ENCODE measurements around the gene CLMN. TPM values are rescaled to one million over a fixed set of nuclear protein-coding genes. Genes with fewer than 3 reads are reported as not detected.

CLMN gene
- polyA plus RNA-seq, 1 donor, result 18.7 TPM

GRCh38 chr14:95233702-95234241, 85.9 kb downstream of the CLMN start:
- H3K36me3 ChIP-seq (ENCODE audit: control insufficient read depth, insufficient read depth, low read length), result no peaks in the 10 kb centered on the region
- no peak overlapping the region for H3K4me3 ChIP-seq (ENCODE audit: low read length)
- no CpG with 5 or more reads among the region's 9 CpGs for WGBS (ENCODE audit: insufficient coverage, low lambda C conversion rate)
- H3K4me1 ChIP-seq (ENCODE audit: control insufficient read depth, insufficient read depth, low read length), result peaks cover 35% of the 10 kb centered on the region
- no peaks in the 10 kb centered on the region for H3K27me3 ChIP-seq (ENCODE audit: control insufficient read depth, insufficient read depth, low read length)
- DNase-seq, result no peak
- H3K27ac ChIP-seq (ENCODE audit: low read length), result no peak overlapping the region
- H3K9me3 ChIP-seq (ENCODE audit: control insufficient read depth, low read depth, low read length), result no peaks in the 10 kb centered on the region

GRCh38 chr14:95232894-95233584, 86.7 kb downstream of the CLMN start:
- Histone ChIP-seq H3K27ac (ENCODE audit: low read length) (no peak overlapping the region), H3K27me3 (ENCODE audit: control insufficient read depth, insufficient read depth, low read length) (no peaks in the 10 kb centered on the region), H3K9me3 (ENCODE audit: control insufficient read depth, low read depth, low read length) (no peaks in the 10 kb centered on the region), H3K36me3 (ENCODE audit: control insufficient read depth, insufficient read depth, low read length) (peaks cover 3% of the 10 kb centered on the region), H3K4me1 (ENCODE audit: control insufficient read depth, insufficient read depth, low read length) (peaks cover 32% of the 10 kb centered on the region), H3K4me3 (ENCODE audit: low read length) (no peak overlapping the region)
- no CpG with 5 or more reads among the region's 3 CpGs for WGBS (ENCODE audit: insufficient coverage, low lambda C conversion rate)
- DNase-seq, result no peak

- H3K9me3 ChIP-seq (ENCODE audit: control insufficient read depth, low read depth, low read length), result no peaks in the 10 kb centered on the region
- no peak overlapping the region for H3K4me3 ChIP-seq (ENCODE audit: low read length)
- WGBS (ENCODE audit: insufficient coverage, low lambda C conversion rate), result 64% methylated on average over 3 of the region's 12 CpGs
- peaks cover 4% of the 10 kb centered on the region for H3K36me3 ChIP-seq (ENCODE audit: control insufficient read depth, insufficient read depth, low read length)
- no peak for DNase-seq
- peaks cover 23% of the 10 kb centered on the region for H3K4me1 ChIP-seq (ENCODE audit: control insufficient read depth, insufficient read depth, low read length)
- no peak overlapping the region for H3K27ac ChIP-seq (ENCODE audit: low read length)
- no peaks in the 10 kb centered on the region for H3K27me3 ChIP-seq (ENCODE audit: control insufficient read depth, insufficient read depth, low read length)
These were observed 87.6 kb downstream of the CLMN start for GRCh38 chr14:95231966-95232633.

GRCh38 chr14:95229749-95230148, 90.0 kb downstream of the CLMN start:
- Histone ChIP-seq H3K36me3 (ENCODE audit: control insufficient read depth, insufficient read depth, low read length) (peaks cover 4% of the 10 kb centered on the region), H3K4me3 (ENCODE audit: low read length) (no peak overlapping the region), H3K27ac (ENCODE audit: low read length) (no peak overlapping the region), H3K4me1 (ENCODE audit: control insufficient read depth, insufficient read depth, low read length) (peaks cover 16% of the 10 kb centered on the region), H3K27me3 (ENCODE audit: control insufficient read depth, insufficient read depth, low read length) (no peaks in the 10 kb centered on the region), H3K9me3 (ENCODE audit: control insufficient read depth, low read depth, low read length) (no peaks in the 10 kb centered on the region)
- no CpG with 5 or more reads among the region's 6 CpGs for WGBS (ENCODE audit: insufficient coverage, low lambda C conversion rate)
- no peak for DNase-seq

GRCh38 chr14:95228240-95228639, 91.5 kb downstream of the CLMN start:
- Histone ChIP-seq H3K27ac (ENCODE audit: low read length) (no peak overlapping the region), H3K27me3 (ENCODE audit: control insufficient read depth, insufficient read depth, low read length) (no peaks in the 10 kb centered on the region), H3K9me3 (ENCODE audit: control insufficient read depth, low read depth, low read length) (no peaks in the 10 kb centered on the region), H3K4me3 (ENCODE audit: low read length) (no peak overlapping the region), H3K4me1 (ENCODE audit: control insufficient read depth, insufficient read depth, low read length) (peaks cover 7% of the 10 kb centered on the region), H3K36me3 (ENCODE audit: control insufficient read depth, insufficient read depth, low read length) (peaks cover 4% of the 10 kb centered on the region)
- WGBS (ENCODE audit: insufficient coverage, low lambda C conversion rate), result 100% methylated on average over 1 of the region's 7 CpGs
- DNase-seq, result no peak

GRCh38 chr14:95227279-95227860, 92.3 kb downstream of the CLMN start:
- no peaks in the 10 kb centered on the region for H3K9me3 ChIP-seq (ENCODE audit: control insufficient read depth, low read depth, low read length)
- no peaks in the 10 kb centered on the region for H3K27me3 ChIP-seq (ENCODE audit: control insufficient read depth, insufficient read depth, low read length)
- no peak overlapping the region for H3K4me3 ChIP-seq (ENCODE audit: low read length)
- peaks cover 6% of the 10 kb centered on the region for H3K4me1 ChIP-seq (ENCODE audit: control insufficient read depth, insufficient read depth, low read length)
- H3K27ac ChIP-seq (ENCODE audit: low read length), result no peak overlapping the region
- DNase-seq, result peak in 1 of 2 donors; percentile 30
- peaks cover 8% of the 10 kb centered on the region for H3K36me3 ChIP-seq (ENCODE audit: control insufficient read depth, insufficient read depth, low read length)
- WGBS (ENCODE audit: insufficient coverage, low lambda C conversion rate), result 46% methylated on average over 2 of the region's 19 CpGs

- no peak for DNase-seq
- Histone ChIP-seq H3K36me3 (ENCODE audit: control insufficient read depth, insufficient read depth, low read length) (peaks cover 11% of the 10 kb centered on the region), H3K4me1 (ENCODE audit: control insufficient read depth, insufficient read depth, low read length) (peaks cover under 1% of the 10 kb centered on the region), H3K27me3 (ENCODE audit: control insufficient read depth, insufficient read depth, low read length) (no peaks in the 10 kb centered on the region), H3K9me3 (ENCODE audit: control insufficient read depth, low read depth, low read length) (no peaks in the 10 kb centered on the region), H3K27ac (ENCODE audit: low read length) (no peak overlapping the region), H3K4me3 (ENCODE audit: low read length) (no peak overlapping the region)
- WGBS (ENCODE audit: insufficient coverage, low lambda C conversion rate), result no CpG with 5 or more reads among the region's 8 CpGs
These were observed 92.9 kb downstream of the CLMN start for GRCh38 chr14:95226801-95227200.

GRCh38 chr14:95225251-95225887, 94.3 kb downstream of the CLMN start:
- Histone ChIP-seq H3K9me3 (ENCODE audit: control insufficient read depth, low read depth, low read length) (no peaks in the 10 kb centered on the region), H3K27ac (ENCODE audit: low read length) (no peak overlapping the region), H3K4me3 (ENCODE audit: low read length) (no peak overlapping the region), H3K36me3 (ENCODE audit: control insufficient read depth, insufficient read depth, low read length) (peaks cover 20% of the 10 kb centered on the region), H3K27me3 (ENCODE audit: control insufficient read depth, insufficient read depth, low read length) (no peaks in the 10 kb centered on the region), H3K4me1 (ENCODE audit: control insufficient read depth, insufficient read depth, low read length) (no peaks in the 10 kb centered on the region)
- DNase-seq, result peak; percentile 23 to 54
- WGBS (ENCODE audit: insufficient coverage, low lambda C conversion rate), result no CpG with 5 or more reads among the region's 7 CpGs

GRCh38 chr14:95222870-95223398, 96.8 kb downstream of the CLMN start:
- H3K4me3 ChIP-seq (ENCODE audit: low read length), result no peak overlapping the region
- no peaks in the 10 kb centered on the region for H3K4me1 ChIP-seq (ENCODE audit: control insufficient read depth, insufficient read depth, low read length)
- H3K9me3 ChIP-seq (ENCODE audit: control insufficient read depth, low read depth, low read length), result no peaks in the 10 kb centered on the region
- WGBS (ENCODE audit: insufficient coverage, low lambda C conversion rate), result no CpG with 5 or more reads among the region's 3 CpGs
- H3K27me3 ChIP-seq (ENCODE audit: control insufficient read depth, insufficient read depth, low read length), result no peaks in the 10 kb centered on the region
- H3K27ac ChIP-seq (ENCODE audit: low read length), result no peak overlapping the region
- peaks cover 24% of the 10 kb centered on the region for H3K36me3 ChIP-seq (ENCODE audit: control insufficient read depth, insufficient read depth, low read length)
- no peak for DNase-seq

GRCh38 chr14:95222151-95222631, 97.5 kb downstream of the CLMN start:
- Histone ChIP-seq H3K9me3 (ENCODE audit: control insufficient read depth, low read depth, low read length) (no peaks in the 10 kb centered on the region), H3K4me1 (ENCODE audit: control insufficient read depth, insufficient read depth, low read length) (no peaks in the 10 kb centered on the region), H3K27ac (ENCODE audit: low read length) (no peak overlapping the region), H3K27me3 (ENCODE audit: control insufficient read depth, insufficient read depth, low read length) (no peaks in the 10 kb centered on the region), H3K4me3 (ENCODE audit: low read length) (no peak overlapping the region), H3K36me3 (ENCODE audit: control insufficient read depth, insufficient read depth, low read length) (peaks cover 30% of the 10 kb centered on the region)
- peak in 1 of 2 donors; percentile 18 for DNase-seq
- WGBS (ENCODE audit: insufficient coverage, low lambda C conversion rate), result no CpG with 5 or more reads among the region's 10 CpGs

Measured in large intestine (tissue), 3 donors.